ENCODE results near the gene ASPHD2. TPM values are rescaled to one million over a fixed set of nuclear protein-coding genes. Genes with fewer than 3 reads are reported as not detected.

The ASPHD2 gene
- total RNA-seq, 1 experiment from 2014 or later: 0.40 TPM

GRCh38 chr22:26445577-26446275 is 16.7 kb downstream of the ASPHD2 start:
- CTCF ChIA-PET: no interaction called here
- DNase-seq: no peak
- H3K4me1 Mint-ChIP-seq (ENCODE audit: low read depth, unreplicated experiment): no peaks in the 10 kb centered on the region
- H3K4me3 Mint-ChIP-seq (ENCODE audit: low read depth, unreplicated experiment): no peak overlapping the region
- intact Hi-C loops (cut with micrococcal nuclease; ENCODE audit: unreplicated experiment): no loop called here
- no peaks in the 10 kb centered on the region for H3K27me3 Mint-ChIP-seq (ENCODE audit: unreplicated experiment)
- no peak overlapping the region for H3K27ac Mint-ChIP-seq (ENCODE audit: unreplicated experiment)
- H3K9me3 Mint-ChIP-seq (ENCODE audit: low read depth, unreplicated experiment): no peaks in the 10 kb centered on the region
- TF ChIP-seq CTCF (IDR thresholded peaks at IDR 0.05; ENCODE audit: unreplicated experiment): no peak
- no TSS peak for BruUV-seq (replicated peaks)
- H3K36me3 Mint-ChIP-seq (ENCODE audit: insufficient read depth, unreplicated experiment): peaks cover 5% of the 10 kb centered on the region

- no peak for TF ChIP-seq CTCF (IDR thresholded peaks at IDR 0.05; ENCODE audit: unreplicated experiment)
- intact Hi-C loops (cut with micrococcal nuclease; ENCODE audit: unreplicated experiment): no loop called here
- CTCF ChIA-PET: no interaction called here
- no peaks in the 10 kb centered on the region for H3K4me1 Mint-ChIP-seq (ENCODE audit: low read depth, unreplicated experiment)
- no peaks in the 10 kb centered on the region for H3K27me3 Mint-ChIP-seq (ENCODE audit: unreplicated experiment)
- no peak overlapping the region for H3K27ac Mint-ChIP-seq (ENCODE audit: unreplicated experiment)
- no peak overlapping the region for H3K4me3 Mint-ChIP-seq (ENCODE audit: low read depth, unreplicated experiment)
- no TSS peak for BruUV-seq (replicated peaks)
- peaks cover 5% of the 10 kb centered on the region for H3K36me3 Mint-ChIP-seq (ENCODE audit: insufficient read depth, unreplicated experiment)
- H3K9me3 Mint-ChIP-seq (ENCODE audit: low read depth, unreplicated experiment): no peaks in the 10 kb centered on the region
- no peak for DNase-seq
These were observed 17.9 kb downstream of the ASPHD2 start for GRCh38 chr22:26446808-26447515.

- intact Hi-C loops (cut with micrococcal nuclease; ENCODE audit: unreplicated experiment): no loop called here
- H3K4me1 Mint-ChIP-seq (ENCODE audit: low read depth, unreplicated experiment): no peaks in the 10 kb centered on the region
- H3K36me3 Mint-ChIP-seq (ENCODE audit: insufficient read depth, unreplicated experiment): peaks cover 9% of the 10 kb centered on the region
- BruUV-seq (replicated peaks): no TSS peak
- no peak for TF ChIP-seq CTCF (IDR thresholded peaks at IDR 0.05; ENCODE audit: unreplicated experiment)
- no peaks in the 10 kb centered on the region for H3K27me3 Mint-ChIP-seq (ENCODE audit: unreplicated experiment)
- CTCF ChIA-PET: interaction anchor here (0.9 kb wide), 1 partner anchor 83 kb away, joined by 3 read pairs; no protein-coding TSS in a partner anchor
- no peak overlapping the region for H3K4me3 Mint-ChIP-seq (ENCODE audit: low read depth, unreplicated experiment)
- DNase-seq: no peak
- H3K27ac Mint-ChIP-seq (ENCODE audit: unreplicated experiment): no peak overlapping the region
- H3K9me3 Mint-ChIP-seq (ENCODE audit: low read depth, unreplicated experiment): no peaks in the 10 kb centered on the region
These were observed 18.7 kb downstream of the ASPHD2 start for GRCh38 chr22:26447584-26448329.

GRCh38 chr22:26448334-26448733 is 19.3 kb downstream of the ASPHD2 start:
- Mint-ChIP-seq H3K27ac (ENCODE audit: unreplicated experiment) (no peak overlapping the region), H3K4me1 (ENCODE audit: low read depth, unreplicated experiment) (no peaks in the 10 kb centered on the region)

More at GRCh38 chr22:26448334-26448733, 19.3 kb downstream of the ASPHD2 start:
- intact Hi-C loops (cut with micrococcal nuclease; ENCODE audit: unreplicated experiment): no loop called here
- H3K27me3 Mint-ChIP-seq (ENCODE audit: unreplicated experiment): no peaks in the 10 kb centered on the region
- peaks cover 9% of the 10 kb centered on the region for H3K36me3 Mint-ChIP-seq (ENCODE audit: insufficient read depth, unreplicated experiment)
- TF ChIP-seq CTCF (IDR thresholded peaks at IDR 0.05; ENCODE audit: unreplicated experiment): no peak
- CTCF ChIA-PET: interaction anchor here (0.9 kb wide), 1 partner anchor 84 kb away, joined by 3 read pairs; no protein-coding TSS in a partner anchor
- no peaks in the 10 kb centered on the region for H3K9me3 Mint-ChIP-seq (ENCODE audit: low read depth, unreplicated experiment)
- no peak for DNase-seq
- H3K4me3 Mint-ChIP-seq (ENCODE audit: low read depth, unreplicated experiment): no peak overlapping the region
- BruUV-seq (replicated peaks): no TSS peak
